ENCODE results near the gene PHIP.

DNA sequence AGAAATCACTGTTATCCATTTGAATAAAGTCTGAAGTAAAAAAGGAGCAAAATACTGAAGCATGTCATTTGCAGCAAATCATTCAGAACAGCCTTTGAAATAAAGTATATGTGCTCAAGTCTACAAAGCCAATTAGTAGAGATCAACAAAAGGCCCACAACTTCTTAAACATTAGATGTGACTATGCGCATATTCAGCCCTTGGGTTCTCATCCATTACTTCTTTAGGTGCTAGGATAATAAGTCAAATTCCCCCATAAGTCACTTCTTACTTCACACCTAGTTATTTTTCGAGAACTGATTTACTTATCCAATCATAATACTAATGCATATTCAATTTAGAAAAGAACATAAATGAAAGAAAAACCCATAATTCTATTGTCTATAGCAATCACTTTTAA, 31.0 kb downstream of the PHIP start:
- TF ChIP-seq POLR2A (IDR thresholded peaks at IDR 0.05; ENCODE audit: low read length) (no peak), GATA1 (IDR thresholded peaks at IDR 0.05; ENCODE audit: low read depth, low read length) (no peak)
